Frontal cortex (tissue), 4 donors: ENCODE results near the gene NTM. TPM values are rescaled to one million over a fixed set of nuclear protein-coding genes. Genes with fewer than 3 reads are reported as not detected.

Experiments
- DNase-seq, 2 donors: peaks; one replicate each; pipeline ENCODE4 v3.0.0; 2012; ENCODE audit warnings: low spot score in 2 of 2
- FAIRE-seq: peaks from 2 replicates; lab custom pipeline; 2012; peaks lifted over from hg19 to GRCh38; lab: Jason Lieb, UNC
- total RNA-seq: library from RNA; depleted of rRNA; stranded (reverse); fragments of >200 nt; gene quantifications from one replicate; pipeline ENCODE4 v1.2.3, GENCODE V29; 2014
- donor health status: control.
- donor health status: control.
- donor health status: control.

NTM gene
- total RNA-seq, 1 donor from 2014 or later = 119 TPM

- FAIRE-seq (no peak), DNase-seq (no peak)
Observed at GRCh38 chr11:131857246-131857645, 486.8 kb downstream of the NTM start.

- no peak for DNase-seq
- no peak for FAIRE-seq
Observed at GRCh38 chr11:131858505-131858904, 488.1 kb downstream of the NTM start.

- DNase-seq (no peak), FAIRE-seq (no peak)
Observed at GRCh38 chr11:131859538-131860210, 489.3 kb downstream of the NTM start.

- DNase-seq (no peak), FAIRE-seq (no peak)
Observed at GRCh38 chr11:131864228-131864627, 493.8 kb downstream of the NTM start.

- DNase-seq (no peak), FAIRE-seq (no peak)
Observed at GRCh38 chr11:131865860-131866259, 495.4 kb downstream of the NTM start.

- no peak for FAIRE-seq
- DNase-seq = no peak
Observed at GRCh38 chr11:131866535-131867400, 496.4 kb downstream of the NTM start.

GRCh38 chr11:131867457-131868257, 497.2 kb downstream of the NTM start:
- DNase-seq (peak; percentile 28 to 66), FAIRE-seq (no peak)

- FAIRE-seq (no peak), DNase-seq (no peak)
Observed at GRCh38 chr11:131868629-131869507, 498.5 kb downstream of the NTM start.

GRCh38 chr11:131870305-131870704, 499.9 kb downstream of the NTM start:
- no peak for DNase-seq
- no peak for FAIRE-seq

- DNase-seq = no peak
- FAIRE-seq = no peak
Observed at GRCh38 chr11:131871006-131871405, 500.6 kb downstream of the NTM start.

GRCh38 chr11:131874070-131874469, 503.7 kb downstream of the NTM start:
- no peak for FAIRE-seq
- DNase-seq = no peak

GRCh38 chr11:131875611-131876010, 505.2 kb downstream of the NTM start:
- DNase-seq (no peak), FAIRE-seq (no peak)

GRCh38 chr11:131877246-131877942, 507.0 kb downstream of the NTM start:
- DNase-seq (no peak), FAIRE-seq (no peak)

GRCh38 chr11:131880316-131880715, 509.9 kb downstream of the NTM start:
- DNase-seq (no peak), FAIRE-seq (no peak)

GRCh38 chr11:131880976-131881375, 510.6 kb downstream of the NTM start:
- FAIRE-seq = no peak
- DNase-seq = no peak

- FAIRE-seq = no peak
Observed at GRCh38 chr11:131883332-131883731, 512.9 kb downstream of the NTM start.

GRCh38 chr11:131884461-131885073, 514.2 kb downstream of the NTM start:
- DNase-seq (no peak), FAIRE-seq (no peak)

More at GRCh38 chr11:131883332-131883731, 512.9 kb downstream of the NTM start:
- DNase-seq = no peak

GRCh38 chr11:131885431-131885830, 515.0 kb downstream of the NTM start:
- FAIRE-seq (no peak), DNase-seq (no peak)
